ENCODE results near the gene NLRP14.

Gene NLRP14

GRCh38 chr11:7056828-7057513, 36.7 kb downstream of the NLRP14 start:
- DNase-seq = no peak

GRCh38 chr11:7057641-7058040, 37.4 kb downstream of the NLRP14 start:
- DNase-seq = no peak

- DNase-seq = no peak
These were observed 40.6 kb downstream of the NLRP14 start for GRCh38 chr11:7060868-7061267.

DNA sequence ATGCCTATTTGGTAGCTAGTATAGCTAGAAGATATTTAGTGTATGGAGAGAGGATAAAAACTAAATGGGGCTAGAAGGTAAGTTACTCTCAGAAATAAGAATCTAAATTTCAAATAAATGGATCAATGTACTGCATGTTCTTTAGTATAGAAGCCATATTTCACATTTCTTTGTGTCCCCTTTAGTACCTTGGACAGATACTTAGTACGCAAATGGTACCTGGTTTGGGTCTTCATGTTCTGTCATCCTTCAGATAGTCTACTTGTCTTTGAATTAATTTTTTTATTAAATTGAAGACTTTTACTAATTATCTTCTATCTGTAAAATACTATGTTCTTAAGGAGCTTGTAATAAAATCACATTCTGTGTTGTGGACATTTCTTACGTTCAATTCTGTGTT, 42.3 kb downstream of the NLRP14 start:
- DNase-seq = no peak

DNA sequence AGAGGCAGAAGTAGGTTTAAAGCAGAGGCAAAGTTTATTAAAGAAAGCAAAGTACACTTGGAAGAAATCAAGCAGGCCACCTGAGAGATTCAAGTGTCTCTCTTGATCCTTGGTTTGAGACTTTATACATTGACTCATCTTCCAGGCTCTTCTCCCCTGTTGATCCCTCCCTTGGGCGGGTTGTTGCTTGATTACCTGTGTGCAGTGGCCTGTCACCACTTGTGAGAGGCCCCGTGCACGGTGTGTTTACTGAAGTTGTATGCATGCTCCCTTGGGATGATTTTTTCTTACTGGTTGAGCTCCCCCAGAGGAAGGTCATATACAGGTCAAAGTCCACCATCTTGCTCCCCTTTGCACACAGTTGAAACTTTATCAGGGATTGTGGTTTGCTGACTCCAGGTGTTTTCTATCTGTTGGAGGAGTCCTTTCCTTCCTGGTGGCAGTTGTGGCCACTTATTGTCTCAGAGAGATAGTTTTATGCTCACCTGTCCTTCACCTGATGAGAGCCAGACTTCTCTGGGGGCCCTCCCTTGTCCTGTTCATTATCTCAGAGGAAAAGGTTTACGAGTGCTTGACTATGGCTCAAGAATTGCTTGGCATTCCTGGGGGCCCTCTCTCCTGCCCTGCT, 52.2 kb downstream of the NLRP14 start:
- no peak for DNase-seq

- no peak for DNase-seq
These were observed 56.8 kb downstream of the NLRP14 start for GRCh38 chr11:7077101-7077500.

- no peak for DNase-seq
These were observed 59.4 kb downstream of the NLRP14 start for GRCh38 chr11:7079545-7080135.

- no peak for DNase-seq
These were observed 60.6 kb downstream of the NLRP14 start for GRCh38 chr11:7080900-7081299.

DNA sequence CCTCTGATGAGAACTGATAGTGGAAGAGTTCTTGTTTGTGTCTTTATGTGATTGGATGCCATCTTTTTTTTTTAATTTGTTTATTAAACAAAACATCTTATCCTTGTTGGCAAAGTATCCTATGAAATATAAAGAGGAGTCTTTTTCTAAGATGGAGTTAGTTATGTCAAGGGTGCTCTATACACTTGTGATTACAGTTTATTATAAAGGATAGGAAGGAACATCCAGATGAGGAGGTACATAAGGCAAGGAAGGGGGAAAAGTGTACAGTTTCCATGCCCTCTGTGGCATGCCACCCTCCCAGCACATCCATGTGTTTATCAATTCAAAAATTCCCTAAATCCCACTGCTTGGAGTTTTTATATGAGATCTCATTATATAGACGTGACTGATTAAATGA, 61.2 kb downstream of the NLRP14 start:
- no peak for DNase-seq

DNA sequence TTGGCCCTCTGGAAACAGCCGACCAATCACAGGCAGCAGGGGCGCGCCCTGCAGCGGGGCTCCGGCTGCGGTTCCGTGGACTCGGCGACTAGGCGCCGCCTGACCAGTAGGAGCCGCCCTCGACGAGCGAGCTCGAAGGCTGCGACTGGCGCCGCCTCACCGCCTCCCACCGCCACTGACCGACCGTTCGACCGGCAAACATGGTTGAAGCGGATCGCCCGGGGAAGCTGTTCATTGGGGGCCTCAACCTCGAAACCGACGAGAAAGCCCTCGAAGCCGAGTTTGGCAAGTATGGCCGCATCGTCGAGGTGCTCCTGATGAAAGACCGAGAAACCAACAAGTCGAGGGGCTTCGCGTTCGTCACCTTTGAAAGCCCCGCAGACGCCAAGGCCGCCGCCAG, 68.6 kb downstream of the NLRP14 start, which contains the start of gene RBMXL2:
Gene RBMXL2 (plus strand): TSS at position 78 of the 400 bp plus-strand sequence. CDS start 123 bp downstream, at position 201.
- no peak for DNase-seq

DNA sequence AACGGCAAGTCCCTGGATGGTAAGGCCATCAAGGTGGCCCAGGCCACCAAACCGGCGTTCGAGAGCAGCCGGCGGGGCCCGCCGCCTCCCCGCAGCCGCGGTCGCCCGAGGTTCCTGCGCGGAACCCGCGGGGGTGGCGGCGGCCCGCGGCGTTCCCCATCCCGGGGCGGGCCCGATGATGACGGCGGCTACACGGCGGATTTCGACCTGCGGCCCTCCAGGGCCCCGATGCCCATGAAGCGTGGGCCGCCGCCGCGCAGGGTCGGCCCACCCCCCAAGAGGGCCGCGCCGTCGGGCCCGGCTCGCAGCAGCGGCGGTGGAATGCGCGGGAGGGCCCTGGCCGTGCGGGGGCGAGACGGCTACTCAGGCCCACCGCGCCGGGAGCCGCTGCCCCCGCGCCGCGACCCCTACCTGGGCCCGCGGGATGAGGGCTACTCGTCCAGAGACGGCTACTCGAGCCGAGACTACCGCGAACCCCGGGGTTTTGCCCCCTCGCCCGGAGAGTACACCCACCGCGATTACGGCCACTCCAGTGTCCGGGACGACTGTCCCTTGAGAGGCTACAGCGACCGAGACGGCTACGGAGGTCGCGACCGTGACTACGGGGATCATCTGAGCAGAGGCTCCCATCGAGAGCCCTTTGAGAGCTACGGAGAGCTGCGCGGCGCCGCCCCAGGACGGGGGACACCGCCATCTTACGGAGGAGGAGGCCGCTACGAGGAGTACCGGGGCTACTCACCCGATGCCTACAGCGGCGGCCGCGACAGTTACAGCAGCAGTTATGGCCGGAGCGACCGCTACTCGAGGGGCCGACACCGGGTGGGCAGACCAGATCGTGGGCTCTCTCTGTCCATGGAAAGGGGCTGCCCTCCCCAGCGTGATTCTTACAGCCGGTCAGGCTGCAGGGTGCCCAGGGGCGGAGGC, 69.3 kb downstream of the NLRP14 start:
- DNase-seq = no peak

DNA sequence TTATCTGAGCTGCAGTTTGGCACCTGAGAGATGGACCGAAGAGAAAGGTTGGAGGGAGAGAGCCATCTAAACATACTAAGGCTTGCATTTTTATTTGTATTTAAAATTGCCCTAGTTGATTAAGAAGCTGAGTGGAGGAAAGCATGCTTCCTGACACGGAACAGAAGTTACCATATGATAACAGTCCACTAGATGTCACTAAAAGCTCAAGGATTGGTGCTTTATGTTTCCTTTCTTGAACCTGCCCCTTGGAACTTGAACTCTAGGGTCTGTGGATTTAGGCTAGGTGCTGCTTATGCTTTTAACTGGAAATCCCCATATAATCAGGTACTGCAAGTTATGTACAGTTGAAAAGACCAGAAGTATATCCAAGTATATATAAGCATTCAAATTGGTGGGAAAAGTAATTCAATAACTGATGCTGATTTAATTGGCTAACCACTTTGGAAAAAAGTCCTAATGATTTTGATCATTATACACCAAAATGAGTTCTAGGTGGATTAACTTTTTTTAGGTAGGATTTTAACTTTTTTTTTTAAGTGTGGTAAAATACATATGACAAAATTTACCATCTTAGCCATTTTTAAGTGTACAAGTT, 78.1 kb downstream of the NLRP14 start:
- peak; percentile 0 for DNase-seq

GRCh38 chr11:7115780-7116179, 95.5 kb downstream of the NLRP14 start:
- no peak for DNase-seq

DNA sequence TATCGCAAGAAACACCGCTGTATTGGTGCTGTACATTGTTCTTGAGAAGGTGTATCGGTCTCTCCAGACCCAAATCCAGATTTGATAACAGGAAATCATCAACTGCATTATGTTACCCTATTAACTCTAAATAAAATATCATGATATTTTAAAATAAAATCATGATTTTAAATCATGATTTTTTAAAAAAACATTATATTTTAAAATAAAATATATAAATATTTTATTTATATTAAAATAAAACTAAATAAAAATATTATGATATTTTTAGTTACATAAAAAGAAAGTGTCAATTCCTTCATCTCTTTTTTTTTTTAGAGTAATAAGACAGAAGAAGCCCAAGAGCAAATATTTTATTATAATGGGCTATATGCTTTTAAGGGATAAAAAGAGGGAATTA, 96.1 kb downstream of the NLRP14 start:
- no peak for DNase-seq

Measured in SHP77 treated with DMSO at 0.1 percent for 48 hours (cell line).